Measurements from ENCODE around the gene CNTN5.
"Not testable (repeated sequence)": the region's sequence is repeated elsewhere in the genome, so short reads cannot be mapped to it uniquely, and the experiment has no call there.

Gene CNTN5

DNA sequence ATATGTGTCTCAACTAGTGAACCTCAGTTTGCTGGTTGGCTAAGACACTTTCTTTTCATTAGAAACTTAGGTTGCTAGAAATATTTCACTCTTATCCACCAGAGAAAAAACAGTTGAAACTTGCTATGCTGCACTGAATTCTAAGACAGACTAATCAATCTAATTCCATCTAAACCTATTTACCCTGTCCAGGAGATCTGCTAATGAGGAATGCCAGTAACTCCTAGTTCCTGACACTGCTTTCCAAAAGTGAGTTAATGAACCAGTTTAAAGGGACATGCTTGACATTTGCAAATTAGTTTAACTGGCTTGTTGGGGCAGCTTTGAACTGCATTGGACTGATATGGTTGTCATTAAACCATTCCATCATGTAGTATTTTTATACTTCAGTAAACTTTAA is 258.5 kb downstream of the CNTN5 start:
- no peak for DNase-seq

DNA sequence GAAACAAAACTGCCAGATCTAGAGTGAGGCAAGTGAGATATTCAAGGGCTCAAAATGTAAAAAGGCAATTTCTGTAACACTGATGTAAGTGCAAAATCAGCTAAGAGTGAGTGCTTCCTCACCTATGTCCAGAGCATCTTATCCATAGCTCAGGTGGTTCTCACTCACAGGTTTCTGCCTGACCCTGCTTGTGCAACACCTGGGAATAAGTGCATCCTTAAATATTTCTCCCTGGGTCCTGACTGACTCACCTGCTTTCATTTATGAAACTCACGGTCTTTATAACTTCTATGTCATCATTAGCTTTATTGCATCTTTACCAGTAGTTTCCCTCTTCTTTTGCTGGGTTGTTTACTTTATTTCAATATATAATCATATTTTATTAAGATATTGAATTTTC is 260.6 kb downstream of the CNTN5 start:
- no peak for DNase-seq

DNA sequence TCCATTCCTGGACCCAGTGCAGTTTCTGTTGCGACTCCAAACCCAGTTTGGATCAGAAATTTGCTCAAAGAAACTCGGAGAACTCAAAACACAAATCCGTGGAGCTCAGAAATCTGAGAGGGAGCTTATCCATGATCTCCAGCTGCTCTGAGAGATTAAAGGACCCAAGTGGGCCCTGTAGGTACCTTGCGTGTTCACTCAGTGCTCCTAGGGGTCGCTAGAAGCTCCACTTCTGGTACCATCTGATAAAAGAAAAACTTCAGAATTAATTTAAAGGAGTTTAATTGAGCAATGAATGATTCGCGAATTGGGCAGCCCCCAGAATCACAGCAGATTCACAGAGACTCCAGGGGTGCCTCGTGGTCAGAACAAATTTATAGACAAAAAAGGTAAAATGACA is 277.2 kb downstream of the CNTN5 start:
- DNase-seq: not testable (repeated sequence)

DNA sequence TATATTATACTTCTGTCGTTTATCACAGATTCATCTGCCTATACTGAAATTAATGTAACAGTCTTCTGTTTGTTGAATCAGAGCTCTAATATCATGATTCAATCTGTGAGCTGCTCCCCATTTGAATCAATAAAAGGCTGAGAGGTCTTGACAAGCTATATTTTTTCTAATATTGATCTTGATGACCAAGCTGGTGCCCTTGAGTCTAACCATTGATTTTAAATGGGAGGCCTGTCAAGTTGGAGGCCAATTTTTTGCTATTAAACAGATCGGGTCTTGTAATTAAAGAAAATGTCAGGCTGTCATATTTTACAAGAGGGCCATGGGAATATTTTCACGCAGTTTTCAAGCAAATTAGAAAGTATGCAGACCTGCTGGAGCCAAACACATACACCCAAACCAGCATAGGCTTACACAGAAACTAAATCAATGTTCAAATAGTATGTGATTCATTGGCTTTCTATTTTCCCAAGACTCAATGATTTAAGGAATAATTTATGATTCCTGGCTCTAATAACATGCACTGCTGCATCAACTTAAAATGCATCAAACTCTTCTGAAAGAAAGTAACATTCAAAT is 286.9 kb downstream of the CNTN5 start:
- no peak for DNase-seq

DNA sequence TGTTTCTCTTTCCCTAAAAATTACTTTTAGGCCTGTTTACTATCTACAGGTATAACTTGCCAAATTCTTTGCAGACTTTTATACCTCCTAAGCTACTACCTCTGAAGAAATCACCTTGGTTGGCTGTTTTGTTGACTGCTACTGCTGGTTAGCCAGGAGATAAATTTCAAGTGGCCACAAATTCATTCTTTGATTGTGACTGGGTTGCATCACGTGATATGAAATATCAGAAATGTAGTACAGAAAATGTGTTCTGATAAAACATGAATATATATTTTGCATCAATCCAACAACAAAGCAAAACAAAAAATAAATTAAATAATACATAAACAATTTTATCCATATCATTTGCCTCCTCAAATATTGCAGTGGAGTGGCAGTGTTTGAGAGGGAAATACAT is 291.1 kb downstream of the CNTN5 start:
- no peak for DNase-seq

DNA sequence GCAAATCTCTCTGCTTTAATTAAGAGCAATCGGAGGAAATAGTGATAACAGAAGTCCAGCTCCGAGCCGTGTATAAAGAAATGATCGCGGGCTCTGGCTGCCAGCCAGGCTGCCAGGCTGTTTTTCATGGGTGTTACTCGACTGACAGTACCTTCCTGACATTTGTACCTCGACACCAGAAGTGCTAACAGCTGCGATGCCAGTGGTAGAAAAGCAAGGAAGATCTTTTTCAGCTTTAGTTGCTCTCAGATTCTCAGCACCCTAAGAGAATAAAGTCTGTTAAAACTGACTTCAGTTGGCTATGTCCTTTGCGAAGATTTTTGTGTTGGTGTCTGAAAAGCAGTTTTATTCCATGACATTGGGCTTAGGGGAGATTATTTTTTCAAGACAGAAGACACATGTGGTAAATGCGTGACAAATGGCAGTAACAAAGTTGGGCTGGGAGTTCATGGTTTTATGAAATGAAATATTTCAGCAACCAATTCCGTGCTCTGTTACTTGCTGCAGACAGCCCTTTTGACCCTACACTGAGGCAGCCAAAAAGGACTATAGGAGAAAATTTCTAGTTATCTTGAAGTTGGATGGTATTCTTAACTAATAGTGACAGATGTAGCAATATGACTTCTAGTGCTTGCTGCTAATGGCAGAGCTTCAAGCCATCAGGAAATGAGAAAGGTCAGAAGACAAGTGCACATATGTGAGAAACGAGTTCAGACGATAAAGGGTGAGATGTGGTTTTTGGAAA is 296.2 kb downstream of the CNTN5 start:
- no peak for DNase-seq

DNA sequence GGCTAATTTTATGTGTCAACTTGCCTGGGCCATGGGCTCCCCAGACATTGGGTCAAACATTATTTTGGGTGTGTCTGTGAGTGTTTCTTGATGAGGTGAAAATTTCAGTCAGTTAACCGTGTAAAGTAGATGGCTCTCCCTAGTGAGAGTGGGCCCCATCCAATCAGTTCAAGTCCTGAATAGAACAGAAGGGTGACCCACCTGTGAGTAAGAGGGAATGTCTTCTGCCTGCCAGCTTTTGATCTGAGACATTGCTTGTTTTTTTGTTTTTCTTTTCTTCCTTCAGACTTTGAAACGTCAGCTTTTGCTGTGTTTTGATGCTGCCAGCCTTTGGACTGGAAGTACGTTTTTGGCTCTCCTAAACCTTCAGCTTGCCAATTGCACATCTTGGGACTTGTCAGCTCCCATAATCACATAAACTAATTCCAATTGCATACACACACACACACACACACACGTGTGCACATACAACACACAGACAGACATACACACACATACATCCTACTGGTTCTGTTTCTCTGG is 300.1 kb downstream of the CNTN5 start:
- no peak for DNase-seq

DNA sequence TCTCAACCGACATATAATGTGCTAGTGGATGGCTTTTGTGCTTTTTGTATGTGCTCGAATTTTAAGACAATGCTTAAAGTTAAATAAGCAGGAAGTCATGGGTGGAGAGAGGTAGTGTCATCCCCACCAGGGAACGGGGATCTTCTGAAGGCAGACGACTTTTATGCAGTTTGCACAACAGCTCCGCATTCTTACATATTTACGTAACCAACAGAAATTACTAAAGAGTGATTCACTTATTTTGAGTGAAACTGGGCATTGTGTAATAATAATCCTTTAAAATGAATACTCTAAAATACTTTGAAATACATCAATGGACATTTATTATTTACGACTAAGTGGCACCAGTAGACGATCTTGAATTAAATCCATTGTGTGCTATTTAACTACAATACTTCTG is 305.1 kb downstream of the CNTN5 start:
- DNase-seq: no peak

DNA sequence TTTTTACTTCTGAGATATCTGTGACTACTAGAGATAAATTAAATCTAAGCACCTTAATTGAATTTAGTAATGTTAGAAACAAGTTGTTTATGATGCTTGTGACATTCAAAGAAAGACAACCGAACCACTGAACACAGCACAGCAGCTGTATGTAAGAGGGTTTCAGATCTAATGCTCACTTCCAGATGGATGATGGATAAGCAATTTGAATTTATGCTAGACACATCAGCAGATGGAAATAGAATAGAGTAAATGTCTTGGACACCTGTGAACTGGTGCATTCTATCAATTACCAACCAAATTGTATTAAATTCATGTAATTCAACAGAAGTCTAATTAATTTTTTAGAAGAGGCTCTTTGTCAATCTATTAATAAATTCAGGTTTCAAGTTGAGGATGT is 306.3 kb downstream of the CNTN5 start:
- no peak for DNase-seq

DNA sequence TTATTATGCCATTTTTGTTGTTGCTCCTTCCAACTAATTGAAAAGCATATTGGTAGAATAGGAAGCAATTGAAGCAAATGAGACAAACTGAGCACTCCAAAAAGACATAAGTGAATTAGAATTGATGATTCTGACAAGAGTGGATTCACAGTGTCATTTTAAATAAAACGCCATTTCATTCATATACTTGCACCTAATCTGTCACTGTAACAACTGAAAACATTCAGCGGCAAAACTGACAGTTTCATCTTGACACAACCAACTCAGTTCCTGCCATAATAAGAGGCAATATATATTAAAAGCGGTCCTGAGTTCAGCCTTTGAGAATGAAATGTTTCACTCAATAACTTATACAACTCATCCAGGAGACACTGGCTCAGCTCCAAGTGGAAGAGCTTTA is 306.8 kb downstream of the CNTN5 start:
- DNase-seq: no peak

DNA sequence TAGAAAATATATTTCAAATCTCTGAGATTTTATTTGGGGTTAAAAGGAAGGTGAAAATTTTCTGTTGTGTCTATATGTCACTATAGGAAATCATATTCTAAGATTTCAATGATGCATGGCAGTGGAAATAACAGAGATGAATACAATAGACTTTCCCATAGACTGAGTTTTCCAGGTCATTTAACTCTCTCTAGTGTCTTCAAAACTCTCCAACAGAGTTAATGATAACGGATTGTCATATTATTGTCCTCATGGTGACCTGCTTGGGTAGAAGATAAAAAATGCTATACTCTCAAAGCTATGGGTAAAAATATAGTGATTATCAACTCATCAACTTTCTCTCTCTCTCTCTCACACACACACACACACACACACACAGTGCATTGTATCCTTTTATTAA is 312.9 kb downstream of the CNTN5 start:
- no peak for DNase-seq

DNA sequence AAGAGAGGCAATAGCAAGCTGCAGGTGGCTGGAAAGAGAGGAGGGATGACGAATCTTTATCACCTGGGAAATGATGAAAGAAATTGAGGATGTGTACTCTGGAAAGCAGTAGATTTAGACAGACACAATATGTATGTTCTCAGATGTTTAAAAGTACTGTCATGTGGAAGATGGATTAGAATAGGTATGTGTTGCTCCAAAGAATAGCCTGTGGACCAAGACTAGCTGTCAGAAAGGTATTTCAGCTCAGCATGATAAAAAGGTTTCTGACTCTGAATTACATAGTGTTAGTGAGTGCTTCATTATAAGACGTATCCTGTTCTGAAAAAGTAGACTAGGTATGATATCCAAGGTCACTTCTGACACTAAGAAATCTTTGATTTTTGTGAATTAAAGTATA is 322.4 kb downstream of the CNTN5 start:
- no peak for DNase-seq

DNA sequence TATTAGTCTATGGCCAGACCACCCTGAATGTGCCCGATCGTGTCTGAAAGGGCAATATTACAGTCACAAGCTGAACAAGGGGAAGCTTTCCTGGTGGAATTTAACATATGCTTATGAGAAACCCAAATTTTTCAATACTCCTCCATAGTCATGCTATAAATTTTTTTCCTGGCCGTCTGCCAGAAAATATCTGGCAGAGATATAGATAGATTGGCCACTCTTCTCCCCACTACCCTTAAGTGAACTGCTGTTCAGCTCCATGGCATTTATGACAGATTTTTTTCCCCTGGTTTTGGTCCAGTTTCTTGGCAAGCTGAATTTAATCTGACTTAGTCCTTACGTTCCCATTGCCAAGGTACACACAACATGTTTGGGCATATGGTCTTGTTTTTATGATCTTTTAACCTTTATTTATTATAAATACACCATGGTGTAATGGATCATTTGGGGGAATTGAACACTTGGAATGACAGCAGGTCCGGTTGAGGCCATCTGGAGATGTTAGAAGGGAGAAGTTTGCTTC is 328.5 kb downstream of the CNTN5 start:
- DNase-seq: no peak

DNA sequence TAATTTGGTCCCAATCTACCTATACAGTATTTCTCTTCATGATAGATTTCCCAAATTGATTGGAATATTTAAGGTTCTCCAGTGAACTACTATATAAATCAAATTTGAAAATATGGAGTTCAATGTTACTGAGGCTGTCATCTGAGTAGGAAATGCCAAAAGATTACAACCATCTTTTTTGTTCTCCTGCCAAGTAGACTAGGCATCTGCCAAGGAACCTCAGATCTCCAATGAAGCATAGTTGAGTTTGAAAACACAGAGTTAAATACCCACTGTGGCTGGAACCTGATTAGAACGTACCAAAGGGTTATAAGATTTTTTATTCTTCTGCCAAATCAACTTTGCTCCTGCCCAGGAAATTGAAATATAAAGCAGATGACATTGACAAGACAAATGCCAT is 330.9 kb downstream of the CNTN5 start:
- DNase-seq: no peak

DNA sequence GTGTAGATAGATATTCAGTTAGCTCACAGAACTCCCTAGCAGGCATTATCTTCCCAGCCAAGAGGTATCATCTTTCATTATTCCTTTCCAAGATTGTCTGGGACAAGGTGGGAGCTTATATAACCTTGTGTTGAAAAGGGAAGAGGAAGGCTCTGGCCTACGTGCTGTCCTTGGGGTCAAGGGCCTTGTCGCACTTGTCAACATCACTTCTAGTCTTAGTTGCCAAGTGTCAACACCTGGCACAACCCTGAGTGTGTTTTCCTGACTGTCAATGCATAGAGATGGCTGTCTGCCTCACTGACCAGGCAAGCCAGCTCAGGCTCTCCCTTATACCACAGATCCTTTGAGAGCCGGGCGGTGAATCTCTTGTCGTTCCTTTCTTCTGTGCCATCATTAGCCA is 331.9 kb downstream of the CNTN5 start:
- DNase-seq: no peak

DNA sequence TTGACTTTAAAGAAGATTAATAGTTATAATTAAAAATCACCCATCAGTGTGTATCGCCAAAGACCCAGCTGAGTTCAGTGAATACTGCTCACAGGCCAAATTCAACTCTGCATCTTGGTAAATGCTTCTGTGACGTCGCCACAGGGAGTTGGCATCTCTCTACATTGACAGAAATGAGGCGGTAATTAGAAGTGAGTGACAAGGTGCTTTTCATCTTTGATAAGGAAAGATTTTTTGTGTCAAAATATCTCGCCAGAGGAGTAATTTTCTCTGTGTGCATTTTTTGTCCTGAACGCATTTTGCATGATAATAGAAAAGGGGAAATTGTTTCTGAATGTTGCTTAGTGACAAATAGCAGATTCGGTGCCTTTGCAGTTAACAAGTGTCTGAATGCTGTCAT is 345.8 kb downstream of the CNTN5 start:
- no peak for DNase-seq

DNA sequence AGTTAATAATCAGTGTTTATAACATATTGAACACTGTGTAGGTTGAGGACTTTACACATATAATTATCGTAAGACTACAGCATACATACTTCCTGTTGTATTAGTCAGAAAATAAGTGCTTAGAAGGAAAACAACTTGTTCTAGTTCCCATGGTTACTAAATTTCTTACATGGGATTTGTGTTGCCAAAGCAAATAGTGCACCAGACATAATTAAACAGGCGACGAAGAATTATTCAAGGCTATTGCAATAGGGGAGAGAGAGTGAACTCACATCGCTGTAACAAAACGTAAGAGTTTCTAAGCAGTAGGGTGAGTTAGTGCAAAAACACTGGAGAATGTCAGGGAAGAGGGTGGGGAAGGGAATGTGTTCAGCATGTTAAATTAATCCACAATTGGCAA is 347.8 kb downstream of the CNTN5 start:
- DNase-seq: no peak

DNA sequence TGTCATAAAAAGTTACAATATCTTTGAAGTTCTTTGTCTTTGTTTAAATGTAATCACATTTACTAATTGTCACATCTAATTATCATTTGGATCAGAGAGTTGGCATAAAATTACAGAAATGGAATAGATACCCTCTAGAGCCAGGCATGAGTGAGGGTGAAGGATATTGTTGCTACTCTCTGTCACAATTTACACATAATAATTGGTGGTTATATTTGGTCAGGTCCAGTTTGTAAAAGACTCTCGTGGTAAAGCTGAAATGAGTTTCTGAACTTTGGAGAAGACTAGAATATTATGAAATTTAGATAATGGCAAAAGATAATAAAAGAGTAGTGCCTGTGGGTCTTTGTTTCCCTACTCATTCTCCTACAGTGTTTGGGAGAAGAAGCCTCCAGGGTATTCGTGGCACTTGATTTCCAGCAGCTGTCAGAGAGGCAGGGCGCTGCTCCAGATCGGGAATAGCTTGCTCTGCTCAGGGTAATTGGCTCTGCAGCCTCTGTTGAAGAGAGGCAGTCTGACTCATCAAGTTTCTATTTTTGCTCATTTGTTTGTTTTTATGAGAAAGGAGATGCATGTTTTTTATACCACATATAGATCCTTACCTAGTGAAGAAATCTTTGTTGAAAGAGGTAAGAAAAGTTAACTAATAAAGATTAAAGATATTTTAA is 349.9 kb downstream of the CNTN5 start:
- peak in 4 of 14 donors; percentile 3 to 52 (median 4) for DNase-seq

DNA sequence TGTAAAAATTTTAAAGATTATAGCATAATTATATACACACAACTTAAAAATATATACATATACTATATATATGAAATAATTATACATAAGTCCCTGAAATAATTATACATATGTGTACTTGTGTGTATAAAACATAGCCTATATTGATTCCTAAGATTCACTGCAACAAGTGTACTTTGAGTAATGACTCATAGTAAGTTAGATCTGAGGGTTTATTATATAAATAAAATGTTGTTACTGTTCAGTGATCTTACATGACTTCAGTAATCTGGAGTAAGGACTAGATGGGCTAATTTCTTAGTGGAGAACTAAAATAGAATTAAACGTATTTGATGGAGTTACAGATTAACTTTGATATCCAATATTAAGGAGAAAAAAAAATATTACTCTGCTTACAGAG is 350.5 kb downstream of the CNTN5 start:
- no peak for DNase-seq

DNA sequence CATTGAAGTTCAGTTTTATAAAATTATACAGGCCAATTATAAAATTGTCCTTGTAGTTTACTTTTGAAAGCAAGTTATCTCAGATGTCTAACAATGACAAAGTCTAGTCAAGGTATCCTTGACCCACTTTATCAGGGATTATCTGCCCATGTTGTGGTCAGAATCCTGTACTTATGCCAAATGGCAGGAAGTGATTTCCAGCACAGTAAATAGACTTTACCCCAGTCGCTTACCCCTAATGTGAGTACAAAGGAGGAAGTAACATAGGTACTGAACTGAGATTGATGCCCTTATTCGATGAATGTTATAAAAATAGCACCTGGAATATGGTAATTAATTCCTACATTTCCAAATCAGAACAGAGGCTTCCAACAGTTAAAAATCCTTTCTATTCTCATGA is 355.7 kb downstream of the CNTN5 start:
- no peak for DNase-seq

DNA sequence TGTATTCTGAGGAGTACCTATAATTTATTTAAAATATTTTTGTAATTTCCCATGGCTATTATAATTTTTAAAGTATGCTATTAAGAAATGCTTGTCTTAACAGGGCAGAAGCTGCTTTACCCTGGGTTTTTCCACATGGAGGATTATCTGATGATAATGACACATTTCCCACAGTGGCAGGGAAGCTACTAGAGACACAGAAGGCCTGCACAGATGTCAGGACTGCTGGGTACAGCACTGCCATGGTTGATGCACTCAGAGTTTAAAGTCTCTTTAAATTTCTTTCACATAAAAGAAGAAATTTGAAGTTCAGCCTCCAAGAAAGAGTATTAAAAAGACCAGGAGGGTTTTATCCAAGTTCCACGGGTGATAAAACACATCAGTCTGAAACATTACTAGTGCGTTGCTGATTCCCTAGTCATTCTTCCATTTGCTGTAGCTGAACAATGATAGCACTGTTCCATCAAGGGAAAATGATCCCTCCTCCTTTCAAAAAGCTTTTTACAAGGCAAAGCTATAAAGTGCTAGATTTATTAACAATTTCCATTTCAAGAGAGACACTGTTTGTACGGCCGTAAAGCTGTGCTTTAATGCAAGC is 363.0 kb downstream of the CNTN5 start:
- no peak for DNase-seq

DNA sequence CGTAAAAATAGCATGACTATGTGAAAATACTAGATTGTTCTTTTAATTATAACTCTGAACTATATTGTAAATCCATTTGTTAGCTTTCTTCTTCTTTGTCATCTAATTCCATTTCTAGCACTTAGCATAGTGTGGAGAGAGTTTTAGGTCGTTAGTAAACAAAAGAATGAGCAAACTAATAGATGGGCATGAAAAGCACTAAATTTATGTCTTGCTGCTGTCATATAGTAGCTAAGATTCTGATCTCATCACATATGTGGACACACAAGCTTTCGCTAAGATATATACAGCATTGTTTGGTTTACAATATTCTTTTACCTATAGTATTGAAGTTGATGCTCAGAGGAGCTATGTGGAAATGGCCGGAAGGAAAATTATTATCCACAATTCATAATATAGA is 370.5 kb downstream of the CNTN5 start:
- DNase-seq: no peak

DNA sequence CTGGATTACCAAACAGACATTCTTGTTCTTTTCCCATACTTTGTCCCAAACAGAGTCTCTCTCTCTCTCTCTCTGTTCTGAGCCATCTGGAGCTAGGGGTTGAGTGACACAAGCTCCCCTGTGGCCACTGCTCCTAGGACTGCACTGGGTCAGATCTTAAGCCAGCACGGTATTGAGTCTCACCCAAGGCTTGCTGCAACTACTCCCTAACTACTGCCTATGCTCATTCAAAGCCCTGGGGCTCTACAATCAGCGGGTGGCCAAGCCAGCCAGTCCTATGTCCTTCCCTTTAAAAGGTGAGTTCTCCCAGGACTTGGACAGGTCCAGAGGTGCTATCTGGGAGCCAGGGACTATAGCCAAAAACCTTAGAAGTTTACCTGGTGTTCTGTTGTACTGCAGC is 385.6 kb downstream of the CNTN5 start:
- no peak for DNase-seq

Measured in C1 segment of cervical spinal cord (tissue), 14 donors.